NCI-H1048 (cell line): ENCODE results near the gene GTF3C5.
"Not testable (repeated sequence)": the region's sequence is repeated elsewhere in the genome, so short reads cannot be mapped to it uniquely, and the experiment has no call there.

ENCODE experiments used
- DNase-seq: peaks from one replicate; lab custom pipeline; 2025; lab: John Stamatoyannopoulos, UW

The GTF3C5 gene

GRCh38 chr9:133090752-133091385, 60.1 kb downstream of the GTF3C5 start:
- DNase-seq: no peak

- DNase-seq: not testable (repeated sequence)
Measured at GRCh38 chr9:133094351-133094750, 63.6 kb downstream of the GTF3C5 start.

GRCh38 chr9:133094842-133095393, 64.1 kb downstream of the GTF3C5 start:
- DNase-seq: no peak

GRCh38 chr9:133098104-133098754, 67.4 kb downstream of the GTF3C5 start:
- no peak for DNase-seq

GRCh38 chr9:133098871-133099270, 68.1 kb downstream of the GTF3C5 start:
- no peak for DNase-seq

- DNase-seq: no peak
Measured at GRCh38 chr9:133099726-133100505, 69.1 kb downstream of the GTF3C5 start.

GRCh38 chr9:133100506-133101355, 69.9 kb downstream of the GTF3C5 start:
- DNase-seq: no peak

- DNase-seq: no peak
Measured at GRCh38 chr9:133101356-133102189, 70.8 kb downstream of the GTF3C5 start.

GRCh38 chr9:133102190-133103021, 71.6 kb downstream of the GTF3C5 start:
- no peak for DNase-seq

- no peak for DNase-seq
Measured at GRCh38 chr9:133103183-133103986, 72.6 kb downstream of the GTF3C5 start.

GRCh38 chr9:133103987-133104505, 73.2 kb downstream of the GTF3C5 start:
- no peak for DNase-seq

- no peak for DNase-seq
Measured at GRCh38 chr9:133104718-133105460, 74.1 kb downstream of the GTF3C5 start.

GRCh38 chr9:133105461-133105770, 74.6 kb downstream of the GTF3C5 start:
- DNase-seq: no peak

GRCh38 chr9:133106511-133107244, 75.9 kb downstream of the GTF3C5 start:
- DNase-seq: no peak

GRCh38 chr9:133107245-133107722, 76.5 kb downstream of the GTF3C5 start:
- DNase-seq: no peak
